Astrocyte (in vitro differentiated cells and primary cell): Measurements from ENCODE around the gene CCT8.

ENCODE experiments used
- EZH2 ChIP-seq: IDR thresholded peaks from 2 replicates; pipeline ENCODE4 v1.6.1; 2012; ENCODE audit warnings: mild to moderate bottlenecking, low read length, inconsistent platforms; ENCODE audit not compliant: insufficient read depth
- TF ChIP-seq, protein P1 (sequence below): IDR thresholded peaks from 2 replicates; pipeline ENCODE4 v1.5.1; 2011; ENCODE audit warnings: low read depth, mild to moderate bottlenecking, inconsistent platforms, low read length, moderate library complexity; ENCODE audit not compliant: insufficient read depth

DNA sequence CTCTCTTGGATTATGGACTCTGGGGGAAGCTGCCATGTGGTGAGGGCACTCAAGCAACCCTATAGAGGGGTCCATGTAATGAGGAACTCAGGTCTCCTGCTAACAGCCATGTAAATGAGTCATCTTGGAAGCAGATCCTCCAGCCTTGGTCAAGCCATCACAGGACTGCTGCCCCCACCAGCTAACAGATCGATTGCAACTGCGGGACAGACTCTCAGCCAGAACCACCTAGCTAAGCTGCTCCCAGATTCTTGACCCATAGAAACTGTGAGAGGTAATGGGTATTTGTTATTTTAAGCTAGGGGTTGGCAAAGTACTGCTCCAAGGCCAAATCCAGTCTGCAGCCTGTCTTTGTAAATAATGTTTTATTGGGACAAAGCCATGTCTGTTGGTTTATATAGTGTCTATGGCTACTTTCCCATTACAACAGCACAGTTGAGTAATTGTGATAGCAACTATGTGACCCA, 29.4 kb upstream of the CCT8 start:
- TF ChIP-seq, protein P1, sequence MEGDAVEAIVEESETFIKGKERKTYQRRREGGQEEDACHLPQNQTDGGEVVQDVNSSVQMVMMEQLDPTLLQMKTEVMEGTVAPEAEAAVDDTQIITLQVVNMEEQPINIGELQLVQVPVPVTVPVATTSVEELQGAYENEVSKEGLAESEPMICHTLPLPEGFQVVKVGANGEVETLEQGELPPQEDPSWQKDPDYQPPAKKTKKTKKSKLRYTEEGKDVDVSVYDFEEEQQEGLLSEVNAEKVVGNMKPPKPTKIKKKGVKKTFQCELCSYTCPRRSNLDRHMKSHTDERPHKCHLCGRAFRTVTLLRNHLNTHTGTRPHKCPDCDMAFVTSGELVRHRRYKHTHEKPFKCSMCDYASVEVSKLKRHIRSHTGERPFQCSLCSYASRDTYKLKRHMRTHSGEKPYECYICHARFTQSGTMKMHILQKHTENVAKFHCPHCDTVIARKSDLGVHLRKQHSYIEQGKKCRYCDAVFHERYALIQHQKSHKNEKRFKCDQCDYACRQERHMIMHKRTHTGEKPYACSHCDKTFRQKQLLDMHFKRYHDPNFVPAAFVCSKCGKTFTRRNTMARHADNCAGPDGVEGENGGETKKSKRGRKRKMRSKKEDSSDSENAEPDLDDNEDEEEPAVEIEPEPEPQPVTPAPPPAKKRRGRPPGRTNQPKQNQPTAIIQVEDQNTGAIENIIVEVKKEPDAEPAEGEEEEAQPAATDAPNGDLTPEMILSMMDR: no peak
- no peak for TF ChIP-seq EZH2
